GM19025 (cell line): ENCODE results near the gene PCYT1A.
A peak's percentile ranks its signal among the peaks of the same experiment; 100 is the strongest.
"Not testable (repeated sequence)": the region's sequence is repeated elsewhere in the genome, so short reads cannot be mapped to it uniquely, and the experiment has no call there.

Experiments
- ATAC-seq: cut with Tn5 transposase; IDR thresholded peaks from one replicate; pipeline ENCODE4 v1.9.1; 2021; ENCODE audit warnings: mild to moderate bottlenecking, low read depth, moderate library complexity; ENCODE audit not compliant: unreplicated experiment

PCYT1A gene

GRCh38 chr3:196292286-196292923 lies 4.9 kb upstream of the PCYT1A start:
- ATAC-seq, result no peak

DNA sequence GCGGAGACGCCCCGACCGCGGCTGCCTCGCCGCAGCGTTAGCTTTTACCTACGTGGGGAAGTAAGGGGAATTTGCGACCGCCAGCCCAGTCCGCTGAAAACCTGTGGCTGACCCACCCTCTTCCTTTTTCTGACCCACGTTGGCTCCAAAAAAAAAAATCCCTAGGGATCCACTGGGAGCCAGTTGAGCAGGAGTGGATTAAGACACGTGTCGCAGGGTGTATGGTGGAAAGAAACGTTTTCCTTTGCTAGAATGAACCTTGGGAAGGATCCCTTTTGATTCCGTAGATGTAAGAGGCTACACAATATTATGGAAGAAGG lies 575 bp upstream of the PCYT1A start:
- ATAC-seq, result no peak

DNA sequence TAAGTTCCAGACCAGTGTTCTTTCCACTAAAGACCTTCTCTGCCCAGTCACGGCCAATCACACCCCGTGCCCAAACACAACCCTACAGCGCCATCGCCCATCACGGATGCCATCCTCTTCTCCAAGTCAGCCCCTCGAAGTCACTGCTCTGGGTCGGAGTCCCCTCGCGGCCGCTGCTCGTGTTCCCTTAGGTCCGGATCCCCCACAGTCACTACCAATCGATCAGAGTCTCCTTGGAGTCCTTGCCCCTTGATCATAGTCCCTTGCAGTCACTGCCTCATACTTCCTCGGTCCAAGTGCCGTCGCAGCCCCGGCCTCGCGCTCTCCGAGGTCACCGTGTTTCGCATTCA lies 461 bp downstream of the PCYT1A start:
- no peak for ATAC-seq

GRCh38 chr3:196284396-196284795 lies 3.1 kb downstream of the PCYT1A start:
- ATAC-seq, result no peak

GRCh38 chr3:196281962-196282361 lies 5.6 kb downstream of the PCYT1A start:
- no peak for ATAC-seq

- ATAC-seq, result no peak
Measured at GRCh38 chr3:196280689-196281440, 6.7 kb downstream of the PCYT1A start.

DNA sequence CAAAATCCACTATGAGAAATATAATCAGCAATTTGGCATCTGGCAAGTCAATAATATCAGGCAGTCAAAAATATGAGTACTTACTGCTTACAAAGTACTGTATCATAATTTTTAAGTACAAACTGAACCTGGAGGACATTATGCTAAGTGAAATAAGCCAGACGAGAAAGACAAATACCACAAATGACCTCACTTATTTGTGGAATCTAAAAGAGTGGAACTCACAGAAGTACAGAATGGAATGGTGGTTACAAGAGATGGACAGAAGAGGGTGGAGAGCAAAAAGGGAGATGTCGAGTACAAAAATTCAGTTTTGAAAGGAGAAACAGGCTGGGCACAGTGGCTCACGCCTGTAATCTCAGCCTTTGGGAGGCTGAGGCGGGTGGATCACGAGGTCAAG lies 12.4 kb downstream of the PCYT1A start:
- ATAC-seq, result no peak

DNA sequence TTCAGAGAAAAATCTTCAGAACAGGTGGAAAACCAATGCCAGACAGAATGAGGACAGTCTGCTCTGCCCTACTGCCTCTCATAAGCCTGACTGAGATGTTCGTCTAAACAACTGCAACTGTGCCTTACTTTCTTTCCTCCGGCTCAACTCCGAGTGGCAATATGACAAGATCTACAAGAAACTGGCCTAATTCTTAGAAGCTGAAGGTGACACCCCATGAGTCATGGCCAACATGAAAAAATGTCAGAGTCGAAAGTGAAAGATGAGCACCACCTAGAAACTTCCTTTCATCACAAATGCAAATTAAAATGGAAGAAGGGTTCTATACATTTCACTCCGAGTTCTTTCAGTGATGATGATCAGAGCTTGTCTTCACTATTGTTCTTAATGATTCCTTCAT lies 12.9 kb downstream of the PCYT1A start:
- peak; percentile 83 for ATAC-seq

DNA sequence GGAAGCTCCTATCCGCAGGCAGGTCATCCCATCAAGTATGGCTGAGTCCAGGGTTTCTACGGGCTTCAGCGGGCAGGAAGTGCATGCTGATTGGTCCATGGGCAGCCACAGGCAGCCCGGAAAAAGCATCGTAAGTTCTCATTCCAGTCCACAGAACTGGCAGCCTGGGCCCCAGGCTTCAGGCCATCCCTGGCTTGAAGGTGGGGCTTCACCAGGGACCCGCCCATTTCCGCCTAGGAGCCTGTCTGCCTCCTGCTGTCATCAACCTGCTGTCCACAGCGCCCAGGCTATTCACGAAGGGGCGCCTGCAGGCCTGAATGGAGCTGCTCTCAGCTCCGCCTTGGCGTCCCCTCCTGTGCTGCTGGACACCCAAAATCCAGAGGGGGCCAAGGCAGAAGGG lies 13.9 kb downstream of the PCYT1A start:
- no peak for ATAC-seq

DNA sequence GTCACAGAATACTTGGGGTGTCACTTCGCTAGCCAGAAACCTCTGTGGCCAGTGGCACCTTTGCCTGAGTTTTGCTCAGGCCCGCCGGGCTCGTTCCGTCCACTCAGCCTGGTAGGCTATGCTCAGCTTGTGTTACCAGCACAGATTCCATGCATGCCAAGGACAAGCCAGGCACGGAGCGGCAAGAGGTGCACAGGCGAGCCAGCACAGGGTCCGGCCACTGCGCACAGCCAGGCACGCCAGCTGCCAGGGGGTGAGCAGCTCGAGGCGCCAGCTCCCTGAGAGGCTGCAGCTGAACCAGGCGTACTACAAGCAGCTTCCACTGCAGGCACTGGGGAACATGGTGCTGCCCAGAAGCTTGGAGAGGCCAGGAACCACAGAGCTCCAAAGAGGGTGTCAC lies 14.7 kb downstream of the PCYT1A start:
- no peak for ATAC-seq

DNA sequence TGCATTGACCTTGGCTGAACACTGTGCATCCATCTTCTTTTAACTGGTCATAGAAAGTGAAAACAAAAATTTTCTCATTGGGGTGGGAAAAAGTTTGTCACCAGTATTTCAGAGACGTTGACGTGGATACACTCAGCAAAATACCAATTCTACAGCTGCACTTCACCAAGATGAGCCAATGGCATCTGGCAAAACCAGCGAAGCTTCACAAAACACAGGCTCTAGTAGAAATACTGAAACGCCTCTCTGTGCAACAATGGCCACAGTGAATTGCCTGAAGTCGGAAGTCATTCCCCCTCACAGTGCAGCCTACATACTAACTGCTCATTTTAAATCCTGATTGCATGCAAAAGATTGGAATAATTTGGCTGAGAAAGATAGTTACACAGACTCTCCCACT lies 17.0 kb downstream of the PCYT1A start:
- ATAC-seq, result no peak

DNA sequence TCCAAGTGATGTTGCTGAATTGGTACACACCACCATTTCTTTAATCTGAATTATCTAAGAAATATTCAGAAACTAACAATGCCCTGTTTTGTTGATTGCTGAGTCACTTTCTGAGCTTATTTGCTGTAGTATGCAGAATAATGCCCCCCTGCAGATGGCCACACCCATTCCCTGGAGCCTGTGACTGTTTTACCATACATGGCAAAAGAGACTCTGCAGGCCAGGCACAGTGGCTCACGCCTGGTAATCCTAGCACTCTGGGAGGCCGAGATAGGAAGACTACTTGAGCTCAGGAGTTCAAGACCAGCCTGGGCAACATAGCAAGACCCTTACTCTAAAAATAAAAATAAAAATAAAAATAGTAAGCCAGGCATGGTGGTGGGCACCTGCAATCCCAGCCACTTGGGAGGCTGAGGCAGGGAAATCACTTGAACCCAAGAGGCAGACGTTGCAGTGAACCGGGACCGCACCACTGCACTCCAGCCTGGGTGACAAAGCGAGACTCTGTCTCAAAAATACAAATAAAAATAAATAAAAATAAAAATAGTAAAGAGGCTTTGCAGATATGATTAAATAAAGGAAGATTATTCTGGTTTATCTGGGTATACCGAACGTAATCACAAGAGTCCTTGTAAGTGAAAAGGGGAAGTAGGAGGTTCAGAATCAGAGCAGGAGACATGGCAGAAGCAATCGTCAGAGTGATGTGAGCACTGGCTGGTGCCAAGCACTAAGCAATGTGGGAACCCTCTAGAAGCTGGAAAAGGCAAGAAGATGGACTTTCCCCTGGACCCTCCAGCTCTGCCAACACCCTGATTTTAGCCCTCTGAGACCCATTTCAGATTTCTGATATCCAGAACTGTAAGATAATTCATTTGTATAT lies 19.0 kb downstream of the PCYT1A start:
- no peak for ATAC-seq

GRCh38 chr3:196263819-196264218 lies 23.7 kb downstream of the PCYT1A start:
- no peak for ATAC-seq

- no peak for ATAC-seq
Measured at GRCh38 chr3:196260784-196261183, 26.7 kb downstream of the PCYT1A start.

DNA sequence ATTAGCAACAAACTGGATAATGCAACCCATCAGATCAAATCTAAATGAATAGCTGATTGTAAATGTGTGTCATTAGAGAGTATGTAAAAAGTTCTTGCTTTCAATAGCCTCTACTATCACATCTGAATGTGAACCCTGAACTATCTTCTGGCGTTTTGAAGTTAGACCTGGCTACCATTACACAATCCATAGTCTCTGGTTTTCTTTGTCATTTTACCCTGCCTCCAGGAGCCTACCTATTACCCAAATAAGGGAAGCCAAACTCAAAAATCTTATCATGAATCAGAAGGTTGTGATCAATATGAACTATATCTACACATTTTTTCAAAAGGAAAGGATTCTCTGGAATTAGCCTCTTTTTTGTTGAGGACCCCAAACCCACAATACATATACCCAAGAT lies 31.8 kb downstream of the PCYT1A start:
- ATAC-seq, result no peak

DNA sequence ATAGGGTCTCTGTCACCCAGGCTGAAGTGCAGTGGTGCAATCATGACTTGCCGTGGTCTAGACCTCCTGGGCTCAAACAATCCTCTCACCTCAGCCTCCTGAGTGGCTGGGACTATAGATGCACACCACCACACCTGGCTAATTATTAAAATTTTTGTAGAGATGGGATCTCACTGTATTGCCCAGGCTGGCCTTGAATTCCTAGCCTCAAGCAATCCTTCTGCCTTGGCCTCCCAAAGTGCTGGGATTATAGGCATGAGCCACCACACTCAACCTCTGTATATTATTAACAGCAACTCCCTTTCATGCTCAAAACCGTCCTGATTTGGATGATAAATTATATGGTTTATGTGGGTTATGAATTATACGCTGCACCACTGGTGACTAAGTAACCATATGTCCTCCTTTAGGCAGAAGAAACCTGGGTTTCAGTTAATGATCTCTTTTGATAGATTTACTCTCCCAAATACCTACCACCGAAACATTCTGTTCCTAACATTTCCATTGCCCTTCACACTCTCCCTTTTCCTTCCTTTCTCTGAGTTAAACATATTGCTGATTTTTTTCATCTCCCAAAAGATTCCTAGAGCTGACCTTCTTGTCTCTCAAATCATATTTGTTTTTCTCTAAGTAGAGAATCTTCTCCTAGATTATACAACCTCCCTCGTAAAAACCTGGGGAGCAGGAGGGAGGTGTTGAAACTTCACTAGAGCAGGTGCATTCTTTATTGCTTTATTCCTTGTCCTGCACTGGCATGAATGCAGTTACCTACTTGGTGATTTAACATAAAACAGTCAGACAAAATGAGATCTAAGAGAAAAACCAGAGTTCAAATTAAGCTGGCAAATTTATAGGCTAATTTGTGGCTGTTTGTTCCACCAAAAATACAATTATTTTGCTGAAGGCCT lies 32.9 kb downstream of the PCYT1A start:
- no peak for ATAC-seq

GRCh38 chr3:196251918-196252317 lies 35.6 kb downstream of the PCYT1A start:
- no peak for ATAC-seq

GRCh38 chr3:196246612-196247308 lies 40.8 kb downstream of the PCYT1A start:
- ATAC-seq, result no peak

GRCh38 chr3:196244166-196244565 lies 43.4 kb downstream of the PCYT1A start:
- ATAC-seq, result not testable (repeated sequence)

DNA sequence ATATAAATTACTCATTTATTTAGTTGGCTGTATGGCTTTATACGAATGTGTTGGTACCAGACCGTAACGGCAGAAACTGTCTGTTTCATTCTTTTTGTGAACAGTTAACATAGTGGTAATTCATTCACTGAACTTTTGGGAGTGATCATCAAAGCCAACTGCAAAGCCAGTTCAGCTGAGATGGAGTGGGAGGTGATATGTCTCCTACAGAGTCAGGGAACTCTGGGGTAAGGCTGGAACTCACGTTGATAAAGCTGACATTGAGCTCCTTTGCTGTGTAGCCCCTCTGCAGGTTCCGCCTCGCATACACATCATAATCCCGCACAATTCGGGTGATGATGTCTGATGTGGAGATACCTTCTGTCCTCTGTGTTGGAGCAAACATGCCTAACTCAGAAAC lies 45.8 kb downstream of the PCYT1A start:
- no peak for ATAC-seq
